ENCODE measurements around the gene CDC42.
"Not testable (repeated sequence)": the region's sequence is repeated elsewhere in the genome, so short reads cannot be mapped to it uniquely, and the experiment has no call there.

CDC42 gene

DNA sequence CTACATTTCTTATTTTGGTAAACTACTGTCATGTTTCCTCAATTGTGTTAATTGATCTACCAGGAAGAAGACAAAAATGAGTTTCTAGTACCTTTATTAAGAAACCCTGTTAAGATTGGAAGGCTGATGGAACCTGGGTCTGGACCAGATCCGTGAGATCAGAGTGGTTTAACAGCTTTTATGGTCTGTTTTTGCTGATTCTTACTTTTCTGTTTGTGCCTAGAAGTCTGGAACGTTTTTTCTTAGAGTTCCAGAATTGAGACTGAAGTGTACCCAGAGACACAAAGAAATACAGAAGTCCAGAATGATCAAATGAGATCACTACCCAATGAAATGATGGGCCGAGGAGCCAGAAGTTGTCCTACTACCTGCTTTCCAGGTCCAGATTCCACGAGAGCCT is 22.5 kb upstream of the CDC42 start:
- ATAC-seq (ENCODE audit: insufficient read depth, low read depth), result no peak
- peaks cover 12% of the 10 kb centered on the region for H3K79me2 ChIP-seq (ENCODE audit: insufficient read depth, low read length)
- H3K4me2 ChIP-seq (ENCODE audit: insufficient read depth, low read length), result no peak overlapping the region
- no peak overlapping the region for H2AFZ ChIP-seq (ENCODE audit: low read depth, low read length)
- no peak overlapping the region for H3K4me3 ChIP-seq (ENCODE audit: low read depth in 1 of 2, low read length in 2 of 2)
- no peaks in the 10 kb centered on the region for H3K9me3 ChIP-seq (ENCODE audit: insufficient read depth, low read length, severe bottlenecking)
- H4K20me1 ChIP-seq (ENCODE audit: insufficient read depth, low read length), result no peaks in the 10 kb centered on the region
- H3K27ac ChIP-seq (ENCODE audit: low read length), result no peak overlapping the region
- no peak overlapping the region for H3K9ac ChIP-seq (ENCODE audit: low read depth, low read length)
- H3K4me1 ChIP-seq (ENCODE audit: insufficient read depth, low read length), result peaks cover 14% of the 10 kb centered on the region
- TF ChIP-seq, protein P1, sequence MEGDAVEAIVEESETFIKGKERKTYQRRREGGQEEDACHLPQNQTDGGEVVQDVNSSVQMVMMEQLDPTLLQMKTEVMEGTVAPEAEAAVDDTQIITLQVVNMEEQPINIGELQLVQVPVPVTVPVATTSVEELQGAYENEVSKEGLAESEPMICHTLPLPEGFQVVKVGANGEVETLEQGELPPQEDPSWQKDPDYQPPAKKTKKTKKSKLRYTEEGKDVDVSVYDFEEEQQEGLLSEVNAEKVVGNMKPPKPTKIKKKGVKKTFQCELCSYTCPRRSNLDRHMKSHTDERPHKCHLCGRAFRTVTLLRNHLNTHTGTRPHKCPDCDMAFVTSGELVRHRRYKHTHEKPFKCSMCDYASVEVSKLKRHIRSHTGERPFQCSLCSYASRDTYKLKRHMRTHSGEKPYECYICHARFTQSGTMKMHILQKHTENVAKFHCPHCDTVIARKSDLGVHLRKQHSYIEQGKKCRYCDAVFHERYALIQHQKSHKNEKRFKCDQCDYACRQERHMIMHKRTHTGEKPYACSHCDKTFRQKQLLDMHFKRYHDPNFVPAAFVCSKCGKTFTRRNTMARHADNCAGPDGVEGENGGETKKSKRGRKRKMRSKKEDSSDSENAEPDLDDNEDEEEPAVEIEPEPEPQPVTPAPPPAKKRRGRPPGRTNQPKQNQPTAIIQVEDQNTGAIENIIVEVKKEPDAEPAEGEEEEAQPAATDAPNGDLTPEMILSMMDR (IDR thresholded peaks at IDR 0.05; ENCODE audit: borderline replicate concordance, extremely low read depth, low read length, poor library complexity, severe bottlenecking), result no peak
- no peak for TF ChIP-seq EZH2 (IDR thresholded peaks at IDR 0.05; ENCODE audit: borderline replicate concordance, low read depth, low read length, severe bottlenecking)
- H3K27me3 ChIP-seq (ENCODE audit: insufficient read depth, low read length, poor library complexity), result no peaks in the 10 kb centered on the region
- DNase-seq, result no peak
- peaks cover 10% of the 10 kb centered on the region for H3K36me3 ChIP-seq (ENCODE audit: insufficient read depth, low read length)

DNA sequence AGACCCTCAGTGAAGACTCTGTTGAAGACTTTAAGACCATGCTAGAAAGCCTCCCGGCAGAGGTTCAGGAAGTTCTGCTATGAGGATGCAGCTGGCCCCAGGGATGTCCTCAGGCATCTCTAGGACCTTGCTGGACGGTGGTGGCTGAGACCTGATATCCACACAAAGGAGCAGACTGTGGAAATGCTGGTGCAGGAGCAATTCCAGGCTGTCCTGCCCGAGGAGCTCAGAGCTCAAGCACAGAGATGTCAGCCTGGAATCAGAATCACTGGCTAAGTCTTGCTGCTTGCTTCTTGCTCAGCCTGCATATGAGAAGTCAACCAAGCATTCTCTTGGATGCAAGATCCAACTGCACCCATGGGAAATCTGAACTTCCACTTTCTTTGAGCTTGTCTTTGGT is 22.0 kb upstream of the CDC42 start:
- Histone ChIP-seq H3K36me3 (ENCODE audit: insufficient read depth, low read length) (peaks cover 10% of the 10 kb centered on the region), H3K4me1 (ENCODE audit: insufficient read depth, low read length) (peaks cover 12% of the 10 kb centered on the region), H3K79me2 (ENCODE audit: insufficient read depth, low read length) (peaks cover 11% of the 10 kb centered on the region), H3K27me3 (ENCODE audit: insufficient read depth, low read length, poor library complexity) (no peaks in the 10 kb centered on the region), H3K9me3 (ENCODE audit: insufficient read depth, low read length, severe bottlenecking) (no peaks in the 10 kb centered on the region), H4K20me1 (ENCODE audit: insufficient read depth, low read length) (no peaks in the 10 kb centered on the region), H3K9ac (ENCODE audit: low read depth, low read length) (no peak overlapping the region), H3K4me2 (ENCODE audit: insufficient read depth, low read length) (no peak overlapping the region), H2AFZ (ENCODE audit: low read depth, low read length) (no peak overlapping the region), H3K4me3 (ENCODE audit: low read depth in 1 of 2, low read length in 2 of 2) (no peak overlapping the region), H3K27ac (ENCODE audit: low read length) (no peak overlapping the region)
- TF ChIP-seq, protein P1 (IDR thresholded peaks at IDR 0.05; ENCODE audit: borderline replicate concordance, extremely low read depth, low read length, poor library complexity, severe bottlenecking), result no peak
- TF ChIP-seq EZH2 (IDR thresholded peaks at IDR 0.05; ENCODE audit: borderline replicate concordance, low read depth, low read length, severe bottlenecking), result no peak
- ATAC-seq (ENCODE audit: insufficient read depth, low read depth), result no peak
- DNase-seq, result no peak

DNA sequence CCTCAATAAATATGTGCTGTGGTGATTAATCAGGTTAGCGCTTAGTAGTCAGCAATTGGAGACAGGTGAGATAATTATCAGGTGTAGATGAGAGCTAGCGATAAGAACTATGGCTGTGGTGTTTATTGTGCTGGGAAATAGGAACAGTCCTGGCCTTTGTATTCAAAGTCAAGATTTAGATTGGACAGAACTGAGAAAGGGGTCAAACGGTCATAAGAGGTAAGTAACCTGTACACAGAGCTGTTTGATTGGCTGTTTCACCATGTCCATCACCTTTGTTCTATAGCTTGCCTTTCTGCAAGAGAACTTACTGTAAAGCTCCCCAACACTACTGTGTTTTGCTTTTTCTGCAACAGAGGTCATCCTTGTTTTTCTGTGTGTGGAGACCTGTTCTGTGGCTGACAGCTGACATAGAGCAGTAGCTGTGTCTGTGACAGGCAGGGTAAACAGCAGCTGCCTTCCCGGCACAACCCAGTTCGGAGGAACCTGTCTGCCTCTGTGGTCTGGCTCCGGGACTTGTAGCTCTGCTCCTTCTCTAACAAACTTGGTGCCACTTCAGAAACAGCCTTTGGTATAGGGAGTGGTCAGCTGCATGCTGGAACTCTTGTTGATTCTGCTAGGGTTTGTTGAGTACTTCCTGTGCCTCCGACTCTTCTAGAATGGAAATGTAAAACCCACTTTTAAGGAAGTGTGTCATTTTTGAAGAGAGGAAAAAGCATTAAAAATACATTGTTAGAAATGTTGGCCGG is 21.1 kb upstream of the CDC42 start:
- Histone ChIP-seq H3K27ac (ENCODE audit: low read length) (no peak overlapping the region), H3K79me2 (ENCODE audit: insufficient read depth, low read length) (peaks cover 2% of the 10 kb centered on the region), H3K4me3 (ENCODE audit: low read depth in 1 of 2, low read length in 2 of 2) (no peak overlapping the region), H4K20me1 (ENCODE audit: insufficient read depth, low read length) (no peaks in the 10 kb centered on the region), H3K27me3 (ENCODE audit: insufficient read depth, low read length, poor library complexity) (no peaks in the 10 kb centered on the region), H3K4me1 (ENCODE audit: insufficient read depth, low read length) (peaks cover 7% of the 10 kb centered on the region), H3K36me3 (ENCODE audit: insufficient read depth, low read length) (peaks cover 10% of the 10 kb centered on the region), H3K9me3 (ENCODE audit: insufficient read depth, low read length, severe bottlenecking) (no peaks in the 10 kb centered on the region), H2AFZ (ENCODE audit: low read depth, low read length) (no peak overlapping the region), H3K9ac (ENCODE audit: low read depth, low read length) (no peak overlapping the region), H3K4me2 (ENCODE audit: insufficient read depth, low read length) (no peak overlapping the region)
- DNase-seq, result no peak
- no peak for TF ChIP-seq EZH2 (IDR thresholded peaks at IDR 0.05; ENCODE audit: borderline replicate concordance, low read depth, low read length, severe bottlenecking)
- TF ChIP-seq, protein P1 (IDR thresholded peaks at IDR 0.05; ENCODE audit: borderline replicate concordance, extremely low read depth, low read length, poor library complexity, severe bottlenecking), result no peak
- ATAC-seq (ENCODE audit: insufficient read depth, low read depth), result no peak

DNA sequence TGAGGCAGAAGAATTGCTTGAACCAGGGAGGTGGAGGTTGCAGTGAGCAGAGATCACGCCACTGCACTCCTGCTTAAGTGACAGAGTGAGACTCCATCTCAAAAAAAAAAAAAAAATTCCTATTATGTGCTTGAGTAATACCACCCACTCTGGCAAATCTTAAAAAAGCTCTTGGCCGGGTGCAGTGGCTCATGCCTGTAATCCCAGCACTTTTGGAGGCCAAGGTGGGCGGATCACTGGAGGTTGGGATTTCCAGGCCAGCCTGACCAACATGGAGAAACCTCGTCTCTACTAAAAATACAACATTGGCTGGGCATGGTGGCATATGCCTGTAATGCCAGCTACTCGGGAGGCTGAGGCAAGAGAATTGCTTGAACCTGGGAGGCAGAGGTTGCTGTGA is 17.7 kb upstream of the CDC42 start:
- not testable (repeated sequence) for H3K27me3 ChIP-seq (ENCODE audit: insufficient read depth, low read length, poor library complexity); H2AFZ ChIP-seq (ENCODE audit: low read depth, low read length); DNase-seq; H3K9ac ChIP-seq (ENCODE audit: low read depth, low read length); H3K4me1 ChIP-seq (ENCODE audit: insufficient read depth, low read length); H3K4me2 ChIP-seq (ENCODE audit: insufficient read depth, low read length); H3K27ac ChIP-seq (ENCODE audit: low read length); H3K4me3 ChIP-seq (ENCODE audit: low read depth in 1 of 2, low read length in 2 of 2); H4K20me1 ChIP-seq (ENCODE audit: insufficient read depth, low read length); H3K79me2 ChIP-seq (ENCODE audit: insufficient read depth, low read length); H3K9me3 ChIP-seq (ENCODE audit: insufficient read depth, low read length, severe bottlenecking); ATAC-seq (ENCODE audit: insufficient read depth, low read depth)
- H3K36me3 ChIP-seq (ENCODE audit: insufficient read depth, low read length), result peaks cover 10% of the 10 kb centered on the region
